SK-N-SH (cell line): ENCODE data around the gene OR2V1.

Source experiments
- CHD2 ChIP-seq: fragments of 150-350 bp; IDR thresholded peaks from 2 replicates; pipeline ENCODE4 v1.6.1; 2018; ENCODE audit warnings: low read length; ENCODE audit not compliant: partially characterized antibody
- CTCF ChIP-seq: fragments of 200-600 bp; sonication (generic); IDR thresholded peaks from 2 replicates; pipeline ENCODE4 v1.6.1; 2017; ENCODE audit warnings: antibody characterized with exemption, mild to moderate bottlenecking, moderate library complexity
- GABPA ChIP-seq: IDR thresholded peaks from 2 replicates; pipeline ENCODE4 v1.4.0; 2012; ENCODE audit warnings: low read depth, mild to moderate bottlenecking
- POLR2AphosphoS5 ChIP-seq: IDR thresholded peaks from 2 replicates; pipeline ENCODE4 v1.6.1; 2012; ENCODE audit warnings: low read depth, low read length
- SIN3A ChIP-seq: IDR thresholded peaks from 2 replicates; pipeline ENCODE4 v1.6.1; 2012; ENCODE audit warnings: low read depth, mild to moderate bottlenecking, low read length, moderate library complexity, borderline replicate concordance
- YY1 ChIP-seq: IDR thresholded peaks from 2 replicates; pipeline ENCODE4 v1.4.0; 2012; ENCODE audit warnings: low read depth, mild to moderate bottlenecking

- TF ChIP-seq GABPA = no peak
- TF ChIP-seq CHD2 = no peak
- no peak for TF ChIP-seq CTCF
- no peak for TF ChIP-seq POLR2AphosphoS5
- no peak for TF ChIP-seq SIN3A
- TF ChIP-seq YY1 = no peak
These were observed 23.3 kb downstream of the OR2V1 start for GRCh38 chr5:181107699-181108098.
